GM21360 (cell line): Measurements from ENCODE around the gene KREMEN1.

Experiments
- ATAC-seq: cut with Tn5 transposase; IDR thresholded peaks from one replicate; pipeline ENCODE4 v1.9.1; 2021; ENCODE audit warnings: mild to moderate bottlenecking, moderate library complexity; ENCODE audit not compliant: unreplicated experiment

Gene KREMEN1

GRCh38 chr22:29175312-29175835 lies 102.5 kb downstream of the KREMEN1 start:
- ATAC-seq = no peak

- ATAC-seq = no peak
Measured at GRCh38 chr22:29183971-29184848, 111.4 kb downstream of the KREMEN1 start.

GRCh38 chr22:29184849-29185490 lies 112.1 kb downstream of the KREMEN1 start:
- ATAC-seq = no peak

- ATAC-seq = no peak
Measured at GRCh38 chr22:29186302-29186701, 113.5 kb downstream of the KREMEN1 start.

- no peak for ATAC-seq
Measured at GRCh38 chr22:29187831-29188230, 115.0 kb downstream of the KREMEN1 start.

GRCh38 chr22:29190051-29190450 lies 117.2 kb downstream of the KREMEN1 start:
- no peak for ATAC-seq

- ATAC-seq = no peak
Measured at GRCh38 chr22:29190918-29191317, 118.1 kb downstream of the KREMEN1 start.

GRCh38 chr22:29193021-29193420 lies 120.2 kb downstream of the KREMEN1 start:
- ATAC-seq = no peak

- ATAC-seq = no peak
Measured at GRCh38 chr22:29194184-29194583, 121.3 kb downstream of the KREMEN1 start.

- ATAC-seq = no peak
Measured at GRCh38 chr22:29195118-29195963, 122.5 kb downstream of the KREMEN1 start.

GRCh38 chr22:29195964-29196666 lies 123.3 kb downstream of the KREMEN1 start:
- ATAC-seq = no peak

GRCh38 chr22:29197096-29197495 lies 124.3 kb downstream of the KREMEN1 start:
- ATAC-seq = no peak

GRCh38 chr22:29198240-29198639 lies 125.4 kb downstream of the KREMEN1 start:
- no peak for ATAC-seq

GRCh38 chr22:29199702-29200400 lies 127.0 kb downstream of the KREMEN1 start:
- ATAC-seq = no peak

GRCh38 chr22:29200901-29201300 lies 128.1 kb downstream of the KREMEN1 start:
- no peak for ATAC-seq

- ATAC-seq = no peak
Measured at GRCh38 chr22:29201782-29202181, 128.9 kb downstream of the KREMEN1 start.

- peak; percentile 52 for ATAC-seq
Measured at GRCh38 chr22:29202212-29203192, 129.7 kb downstream of the KREMEN1 start.
